ENCODE results near the gene TM4SF20.
"Not testable (repeated sequence)": the region's sequence is repeated elsewhere in the genome, so short reads cannot be mapped to it uniquely, and the experiment has no call there.

The TM4SF20 gene

DNA sequence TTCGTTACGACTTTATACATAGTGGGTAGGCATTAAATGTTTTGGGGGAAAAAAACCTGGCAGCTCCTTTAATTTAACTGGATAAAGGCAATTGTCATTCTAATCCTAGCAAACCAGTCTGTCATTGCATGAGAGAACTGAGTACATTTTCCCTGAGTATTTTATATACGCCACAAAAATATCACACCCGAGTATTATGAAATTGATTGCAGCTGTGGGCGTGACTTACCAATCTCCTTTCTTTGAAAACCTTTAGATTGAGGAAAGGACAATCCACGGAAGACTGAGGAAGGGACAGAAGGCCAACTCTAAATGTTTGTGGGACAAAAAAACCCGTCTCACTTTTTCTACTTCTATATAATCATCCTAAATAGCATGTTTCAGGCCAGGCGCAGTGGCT, 9.0 kb downstream of the TM4SF20 start:
- TF ChIP-seq, protein P1, sequence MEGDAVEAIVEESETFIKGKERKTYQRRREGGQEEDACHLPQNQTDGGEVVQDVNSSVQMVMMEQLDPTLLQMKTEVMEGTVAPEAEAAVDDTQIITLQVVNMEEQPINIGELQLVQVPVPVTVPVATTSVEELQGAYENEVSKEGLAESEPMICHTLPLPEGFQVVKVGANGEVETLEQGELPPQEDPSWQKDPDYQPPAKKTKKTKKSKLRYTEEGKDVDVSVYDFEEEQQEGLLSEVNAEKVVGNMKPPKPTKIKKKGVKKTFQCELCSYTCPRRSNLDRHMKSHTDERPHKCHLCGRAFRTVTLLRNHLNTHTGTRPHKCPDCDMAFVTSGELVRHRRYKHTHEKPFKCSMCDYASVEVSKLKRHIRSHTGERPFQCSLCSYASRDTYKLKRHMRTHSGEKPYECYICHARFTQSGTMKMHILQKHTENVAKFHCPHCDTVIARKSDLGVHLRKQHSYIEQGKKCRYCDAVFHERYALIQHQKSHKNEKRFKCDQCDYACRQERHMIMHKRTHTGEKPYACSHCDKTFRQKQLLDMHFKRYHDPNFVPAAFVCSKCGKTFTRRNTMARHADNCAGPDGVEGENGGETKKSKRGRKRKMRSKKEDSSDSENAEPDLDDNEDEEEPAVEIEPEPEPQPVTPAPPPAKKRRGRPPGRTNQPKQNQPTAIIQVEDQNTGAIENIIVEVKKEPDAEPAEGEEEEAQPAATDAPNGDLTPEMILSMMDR (IDR thresholded peaks at IDR 0.05), result no peak
- H3K27ac ChIP-seq, result peak overlapping the region; percentile 54
- peaks cover 26 to 39% of the 10 kb centered on the region in 2 experiments for H3K4me1 ChIP-seq (ENCODE audit: control insufficient read depth in 1 of 2, insufficient read depth in 1 of 2, low read depth in 1 of 2, low read length in 1 of 2)
- H3K9me3 ChIP-seq, result no peaks in the 10 kb centered on the region
- H3K4me3 ChIP-seq (ENCODE audit: low read depth in 1 of 2, low read length in 1 of 2), result peak overlapping the region in 1 of 2 experiments; percentile 12
- H3K36me3 ChIP-seq, result no peaks in the 10 kb centered on the region
- H3K27me3 ChIP-seq, result peaks cover 18% of the 10 kb centered on the region

DNA sequence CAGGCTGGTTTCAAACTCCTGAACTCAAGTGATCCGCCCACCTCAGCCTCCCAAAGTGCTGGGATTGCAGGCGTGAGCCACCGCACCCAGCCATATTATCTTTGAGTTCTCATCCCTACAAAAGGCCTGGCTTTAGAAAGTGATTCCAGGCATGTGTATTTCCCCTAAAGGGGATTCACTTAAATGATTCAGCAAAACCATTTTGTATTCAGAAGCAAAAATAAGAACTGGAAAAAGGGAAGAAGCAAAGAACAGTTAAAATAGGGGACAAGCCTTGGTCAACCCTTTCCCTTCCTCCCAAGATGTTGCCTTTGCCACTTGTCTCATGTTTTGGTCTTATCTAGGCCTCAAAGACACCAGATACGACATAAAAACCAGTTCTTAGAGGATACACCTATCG, 10.5 kb downstream of the TM4SF20 start:
- Histone ChIP-seq H3K27ac (no peak overlapping the region), H3K27me3 (peaks cover 18% of the 10 kb centered on the region), H3K4me1 (ENCODE audit: control insufficient read depth in 1 of 2, insufficient read depth in 1 of 2, low read depth in 1 of 2, low read length in 1 of 2) (peaks cover 26 to 39% of the 10 kb centered on the region in 2 experiments), H3K36me3 (no peaks in the 10 kb centered on the region), H3K4me3 (ENCODE audit: low read depth in 1 of 2, low read length in 1 of 2) (no peak overlapping the region), H3K9me3 (no peaks in the 10 kb centered on the region)
- TF ChIP-seq, protein P1 (IDR thresholded peaks at IDR 0.05), result no peak

DNA sequence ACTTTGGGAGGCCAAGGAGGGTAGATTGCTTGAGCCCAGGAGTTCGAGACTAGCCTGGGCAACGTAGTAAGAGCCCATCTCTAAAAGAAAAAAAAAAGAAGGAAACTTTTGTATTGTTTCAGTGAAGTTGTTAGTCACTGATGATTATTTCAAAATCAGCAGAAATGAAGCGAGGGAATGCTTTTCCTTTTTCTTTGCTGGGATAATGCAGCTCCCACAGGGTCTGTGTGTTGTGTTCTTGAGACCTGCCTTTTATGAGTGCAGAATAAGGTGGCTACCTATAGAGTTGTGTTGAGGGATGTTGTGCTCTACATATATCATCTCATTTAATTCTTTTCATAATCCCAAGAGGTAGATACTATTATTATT, 11.7 kb downstream of the TM4SF20 start:
- peaks cover 18% of the 10 kb centered on the region for H3K27me3 ChIP-seq
- H3K4me1 ChIP-seq (ENCODE audit: control insufficient read depth in 1 of 2, insufficient read depth in 1 of 2, low read depth in 1 of 2, low read length in 1 of 2), result peaks cover 26 to 39% of the 10 kb centered on the region in 2 experiments
- no peak overlapping the region for H3K27ac ChIP-seq
- TF ChIP-seq, protein P1 (IDR thresholded peaks at IDR 0.05), result no peak
- H3K4me3 ChIP-seq (ENCODE audit: low read depth in 1 of 2, low read length in 1 of 2), result no peak overlapping the region
- no peaks in the 10 kb centered on the region for H3K9me3 ChIP-seq
- no peaks in the 10 kb centered on the region for H3K36me3 ChIP-seq

DNA sequence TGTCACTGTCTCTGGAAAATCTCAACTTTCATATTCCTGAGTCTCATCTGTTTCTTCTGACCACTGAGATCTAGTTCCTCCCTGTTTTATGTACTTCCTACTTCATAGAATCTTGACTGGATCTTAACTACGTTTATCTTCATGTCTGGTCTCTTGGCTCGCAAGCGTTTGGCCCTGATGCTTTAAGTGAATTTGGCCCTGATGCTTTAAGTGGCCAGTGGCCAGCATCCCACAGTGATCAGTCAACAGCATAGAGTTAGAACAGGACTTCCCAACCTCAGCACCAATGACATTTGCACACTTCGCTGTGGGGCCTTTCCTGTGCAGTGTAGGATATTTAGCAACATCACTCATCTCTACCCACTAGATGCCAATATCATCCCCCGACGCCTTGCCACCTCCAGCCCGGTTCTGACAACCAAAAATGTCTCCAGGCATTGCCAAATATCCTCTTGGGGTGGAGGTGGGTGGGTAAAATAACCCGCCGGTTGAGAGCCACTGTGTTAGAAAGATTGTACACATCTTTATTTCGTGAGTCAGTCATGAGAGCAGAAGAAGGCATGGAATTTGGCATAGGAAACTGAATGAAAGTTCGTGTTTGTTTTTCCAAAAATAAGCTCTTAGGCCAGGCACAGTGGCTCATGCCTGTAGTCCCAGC, 12.2 kb downstream of the TM4SF20 start:
- Histone ChIP-seq H3K36me3 (no peaks in the 10 kb centered on the region), H3K4me3 (ENCODE audit: low read depth in 1 of 2, low read length in 1 of 2) (no peak overlapping the region), H3K27ac (no peak overlapping the region), H3K27me3 (peaks cover 18% of the 10 kb centered on the region), H3K4me1 (ENCODE audit: control insufficient read depth in 1 of 2, insufficient read depth in 1 of 2, low read depth in 1 of 2, low read length in 1 of 2) (peaks cover 26 to 39% of the 10 kb centered on the region in 2 experiments), H3K9me3 (no peaks in the 10 kb centered on the region)
- TF ChIP-seq, protein P1 (IDR thresholded peaks at IDR 0.05), result no peak

DNA sequence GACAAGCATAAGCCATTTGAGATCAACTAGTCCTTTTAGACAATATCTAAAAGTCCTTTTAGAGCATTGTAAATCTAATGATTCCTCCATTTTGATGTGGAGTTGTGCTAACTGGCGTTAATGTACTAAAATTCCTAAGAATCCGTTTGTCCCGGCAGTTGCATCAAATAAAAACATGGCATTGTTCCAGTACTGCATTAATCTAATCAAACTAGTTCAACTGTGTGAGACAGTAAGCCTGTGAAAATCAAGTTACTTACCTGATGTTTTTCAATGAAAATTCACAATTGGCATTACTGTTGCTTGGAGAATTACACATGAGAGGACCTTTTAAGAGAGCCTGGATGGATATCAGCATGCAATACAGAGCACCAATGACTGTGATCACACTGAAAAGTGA, 13.3 kb downstream of the TM4SF20 start:
- TF ChIP-seq, protein P1 (IDR thresholded peaks at IDR 0.05), result no peak
- Histone ChIP-seq H3K27ac (no peak overlapping the region), H3K27me3 (peaks cover 12% of the 10 kb centered on the region), H3K4me3 (ENCODE audit: low read depth in 1 of 2, low read length in 1 of 2) (no peak overlapping the region), H3K4me1 (ENCODE audit: control insufficient read depth in 1 of 2, insufficient read depth in 1 of 2, low read depth in 1 of 2, low read length in 1 of 2) (peaks cover 19 to 29% of the 10 kb centered on the region in 2 experiments), H3K9me3 (no peaks in the 10 kb centered on the region), H3K36me3 (peaks cover 8% of the 10 kb centered on the region)

DNA sequence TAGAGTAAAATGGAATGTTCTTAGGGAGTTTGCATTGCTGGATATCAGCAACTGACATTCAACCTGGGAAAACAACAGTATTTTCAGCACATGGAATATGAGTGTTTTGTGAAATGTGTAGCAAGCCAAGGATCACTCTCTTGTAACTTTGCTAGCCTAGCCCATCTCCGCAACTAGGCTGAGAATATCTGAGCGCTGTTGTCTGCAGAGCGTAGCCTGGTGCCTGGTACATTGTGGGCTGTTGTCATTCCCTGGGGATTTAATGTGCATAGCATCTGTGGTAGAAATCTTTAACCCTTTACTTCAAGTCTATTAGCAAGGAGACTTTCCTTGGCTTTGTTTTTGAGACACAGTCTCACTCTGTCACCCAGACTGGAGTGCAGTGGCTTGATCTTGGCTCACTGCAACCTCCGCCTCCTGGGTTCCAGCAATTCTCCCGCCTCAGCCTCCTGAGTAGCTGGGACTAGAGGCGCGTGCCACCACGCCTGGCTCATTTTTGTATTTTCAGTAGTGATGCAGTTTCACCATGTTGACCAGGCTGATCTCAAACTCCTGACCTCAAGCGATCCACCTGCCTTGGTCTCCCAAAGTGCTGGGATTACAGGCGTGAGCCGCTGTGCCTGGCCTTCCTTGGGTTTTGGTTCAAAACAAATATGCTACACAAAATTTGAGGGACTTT, 14.4 kb downstream of the TM4SF20 start:
- Histone ChIP-seq H3K4me1 (ENCODE audit: control insufficient read depth in 1 of 2, insufficient read depth in 1 of 2, low read depth in 1 of 2, low read length in 1 of 2) (peaks cover 7 to 18% of the 10 kb centered on the region in 2 experiments), H3K36me3 (peaks cover 20% of the 10 kb centered on the region), H3K27me3 (peaks cover 10% of the 10 kb centered on the region)
- H3K4me3 ChIP-seq (ENCODE audit: low read depth in 1 of 2, low read length in 1 of 2); H3K27ac ChIP-seq; H3K9me3 ChIP-seq: not testable (repeated sequence)

All from neutrophil (primary cell).